Skeletal muscle tissue (tissue), 4 donors: ENCODE measurements around the gene DTNB. TPM values are rescaled to one million over a fixed set of nuclear protein-coding genes. Genes with fewer than 3 reads are reported as not detected.
"Not testable (repeated sequence)": the region's sequence is repeated elsewhere in the genome, so short reads cannot be mapped to it uniquely, and the experiment has no call there.

Source experiments
- H3K27ac ChIP-seq: one replicate; pipeline ENCODE4 v1.7.0; 2013; ENCODE audit warnings: mild to moderate bottlenecking, low read depth, low read length, inconsistent platforms
- H3K27me3 ChIP-seq, 3 donors: one replicate each; pipeline ENCODE4 v1.7.0; 2013; ENCODE audit warnings: low read length in 3 of 3; ENCODE audit not compliant: control insufficient read depth in 3 of 3, insufficient read depth in 3 of 3
- H3K36me3 ChIP-seq, 3 donors: one replicate each; pipeline ENCODE4 v1.7.0; 2013; ENCODE audit warnings: low read length in 3 of 3; ENCODE audit not compliant: control insufficient read depth in 3 of 3, insufficient read depth in 3 of 3
- H3K4me1 ChIP-seq, 3 donors: one replicate each; pipeline ENCODE4 v1.7.0; 2013; ENCODE audit warnings: low read length in 3 of 3, mild to moderate bottlenecking in 3 of 3; ENCODE audit not compliant: control insufficient read depth in 3 of 3, insufficient read depth in 3 of 3
- H3K4me3 ChIP-seq, 3 donors: one replicate each; pipeline ENCODE4 v1.7.0; 2013; ENCODE audit warnings: low read length in 3 of 3
- H3K9ac ChIP-seq, 3 donors: one replicate each; pipeline ENCODE4 v1.7.0; 2013; ENCODE audit warnings: low read length in 3 of 3, mild to moderate bottlenecking in 3 of 3, moderate library complexity in 2 of 3, low read depth in 1 of 3
- H3K9me3 ChIP-seq, 3 donors: one replicate each; pipeline ENCODE4 v1.7.0; 2013; ENCODE audit warnings: low read length in 3 of 3; ENCODE audit not compliant: control insufficient read depth in 3 of 3
- total RNA-seq: library from RNA; depleted of rRNA; stranded (reverse); fragments of >200 nt; gene quantifications from one replicate; pipeline ENCODE4 v1.2.3, GENCODE V29; 2014
- donor health status: Osteomylitis.

The DTNB gene
- total RNA-seq, 1 donor from 2014 or later, result 3.1 TPM

- Histone ChIP-seq H3K36me3 (no peaks in the 10 kb centered on the region), H3K9me3 (no peaks in the 10 kb centered on the region), H3K27me3 (no peaks in the 10 kb centered on the region), H3K27ac (no peak overlapping the region), H3K9ac (no peak overlapping the region), H3K4me1 (no peaks in the 10 kb centered on the region), H3K4me3 (no peak overlapping the region)
Observed at GRCh38 chr2:25615920-25616319, 57.5 kb downstream of the DTNB start.

- no peak overlapping the region for H3K4me3 ChIP-seq
- no peaks in the 10 kb centered on the region for H3K36me3 ChIP-seq
- H3K9ac ChIP-seq, result no peak overlapping the region
- no peaks in the 10 kb centered on the region for H3K4me1 ChIP-seq
- no peaks in the 10 kb centered on the region for H3K9me3 ChIP-seq
- H3K27me3 ChIP-seq, result no peaks in the 10 kb centered on the region
- H3K27ac ChIP-seq, result no peak overlapping the region
Observed at GRCh38 chr2:25615386-25615785, 58.0 kb downstream of the DTNB start.

DNA sequence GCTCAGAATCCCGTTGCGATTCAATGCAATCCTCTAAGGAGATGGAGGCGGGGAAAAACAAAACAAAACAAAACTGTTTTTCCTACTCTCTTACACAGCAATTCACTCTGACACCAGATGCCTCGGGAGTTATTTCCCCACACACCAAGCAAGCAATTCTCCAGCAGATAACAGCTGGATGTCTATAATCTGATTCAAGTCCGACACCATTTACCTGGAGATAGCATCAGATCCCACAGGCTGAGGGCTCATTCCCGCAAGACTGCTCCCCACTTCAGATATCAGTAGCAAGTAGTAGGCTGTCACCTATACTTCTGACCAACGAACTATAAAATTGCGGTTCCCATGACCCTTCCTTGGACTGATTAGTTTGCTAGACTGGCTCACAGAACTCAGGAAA, 58.7 kb downstream of the DTNB start:
- no peaks in the 10 kb centered on the region for H3K27me3 ChIP-seq
- no peak overlapping the region for H3K4me3 ChIP-seq
- H3K36me3 ChIP-seq, result no peaks in the 10 kb centered on the region
- H3K4me1 ChIP-seq, result no peaks in the 10 kb centered on the region
- H3K27ac ChIP-seq, result no peak overlapping the region
- H3K9me3 ChIP-seq, result no peaks in the 10 kb centered on the region
- no peak overlapping the region for H3K9ac ChIP-seq

- Histone ChIP-seq H3K36me3 (no peaks in the 10 kb centered on the region), H3K9me3 (no peaks in the 10 kb centered on the region), H3K27ac (no peak overlapping the region), H3K4me1 (no peaks in the 10 kb centered on the region), H3K27me3 (no peaks in the 10 kb centered on the region), H3K4me3 (no peak overlapping the region), H3K9ac (no peak overlapping the region)
Observed at GRCh38 chr2:25608718-25609117, 64.7 kb downstream of the DTNB start.

GRCh38 chr2:25606892-25607291, 66.5 kb downstream of the DTNB start:
- Histone ChIP-seq H3K9ac (no peak overlapping the region), H3K4me1 (no peaks in the 10 kb centered on the region), H3K36me3 (no peaks in the 10 kb centered on the region), H3K27ac (no peak overlapping the region), H3K4me3 (no peak overlapping the region), H3K27me3 (no peaks in the 10 kb centered on the region), H3K9me3 (no peaks in the 10 kb centered on the region)

- Histone ChIP-seq H3K9ac (no peak overlapping the region), H3K36me3 (no peaks in the 10 kb centered on the region), H3K4me1 (no peaks in the 10 kb centered on the region), H3K27ac (no peak overlapping the region), H3K9me3 (no peaks in the 10 kb centered on the region), H3K27me3 (no peaks in the 10 kb centered on the region), H3K4me3 (no peak overlapping the region)
Observed at GRCh38 chr2:25602333-25602723, 71.0 kb downstream of the DTNB start.

DNA sequence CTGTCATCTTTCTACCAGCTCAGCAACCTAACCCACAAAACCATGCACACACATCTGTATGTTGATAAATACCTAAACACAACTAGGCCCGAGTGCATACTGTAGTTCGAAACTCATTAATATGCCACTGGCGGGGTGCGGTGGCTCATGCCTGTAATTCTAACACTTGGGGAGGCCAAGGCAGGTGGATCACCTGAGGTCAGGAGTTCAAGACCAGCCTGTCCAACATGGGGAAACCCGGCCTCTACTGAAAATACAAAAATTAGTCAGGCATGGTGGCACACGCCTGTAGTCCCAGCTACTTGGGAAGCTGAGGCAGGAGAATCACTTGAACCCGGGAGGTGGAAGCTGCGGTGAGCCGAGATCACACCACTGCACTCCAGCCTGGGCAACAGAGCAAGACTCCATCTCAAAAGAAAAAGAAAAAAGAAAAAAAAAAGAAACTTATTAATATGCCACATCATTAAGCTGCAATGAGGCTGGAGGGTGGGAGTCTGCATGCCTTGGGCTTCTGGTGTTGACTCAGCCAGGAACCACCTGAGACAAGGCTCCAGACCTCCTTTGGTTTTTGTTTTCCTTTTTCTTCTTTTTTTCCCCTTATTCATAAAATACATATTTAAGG, 71.6 kb downstream of the DTNB start:
- not testable (repeated sequence) for H3K36me3 ChIP-seq, H3K27ac ChIP-seq, H3K4me1 ChIP-seq, H3K9me3 ChIP-seq, H3K27me3 ChIP-seq, H3K9ac ChIP-seq, H3K4me3 ChIP-seq

DNA sequence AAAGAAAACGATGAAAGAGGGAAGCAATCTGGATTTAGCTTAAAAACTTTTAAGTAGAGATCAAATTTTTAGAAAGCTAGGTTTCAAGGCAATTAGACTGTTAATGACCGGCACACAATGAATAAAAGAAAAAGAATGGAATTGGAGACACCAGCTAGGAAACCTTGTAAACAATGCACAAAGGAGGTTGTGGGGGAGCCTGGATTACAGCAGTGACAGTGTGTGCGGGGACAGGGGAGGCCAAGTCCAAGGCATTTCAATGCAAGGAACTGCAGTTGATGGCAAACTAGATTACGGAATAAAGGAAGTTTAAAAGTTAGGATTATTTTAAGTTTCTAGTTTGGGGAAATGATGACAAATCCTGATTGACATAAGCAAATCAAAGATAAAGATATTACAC, 74.5 kb downstream of the DTNB start:
- Histone ChIP-seq H3K4me1 (no peaks in the 10 kb centered on the region), H3K27me3 (no peaks in the 10 kb centered on the region), H3K9me3 (no peaks in the 10 kb centered on the region), H3K9ac (no peak overlapping the region), H3K36me3 (no peaks in the 10 kb centered on the region), H3K4me3 (no peak overlapping the region), H3K27ac (no peak overlapping the region)

DNA sequence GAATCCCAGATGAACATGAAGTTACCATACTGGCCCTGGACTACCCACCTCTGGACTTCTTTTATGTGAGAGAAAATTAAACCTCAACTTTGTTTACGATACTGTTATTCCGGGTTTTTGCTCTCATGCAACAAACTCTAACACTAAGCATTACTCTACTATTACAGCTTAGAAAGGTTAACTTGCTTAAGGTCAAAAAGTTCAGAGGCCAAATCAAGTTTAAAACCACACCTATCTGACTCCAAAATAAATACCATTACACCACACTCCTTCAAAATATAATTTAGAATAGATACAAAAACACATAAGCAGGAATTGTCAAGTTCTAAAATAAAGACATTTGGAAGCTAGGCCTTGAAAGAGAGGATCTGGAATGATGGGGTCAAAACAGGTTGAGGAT, 75.0 kb downstream of the DTNB start:
- H3K9me3 ChIP-seq, result no peaks in the 10 kb centered on the region
- no peaks in the 10 kb centered on the region for H3K36me3 ChIP-seq
- H3K9ac ChIP-seq, result no peak overlapping the region
- H3K4me1 ChIP-seq, result no peaks in the 10 kb centered on the region
- no peak overlapping the region for H3K27ac ChIP-seq
- H3K4me3 ChIP-seq, result no peak overlapping the region
- H3K27me3 ChIP-seq, result no peaks in the 10 kb centered on the region

- Histone ChIP-seq H3K9me3 (no peaks in the 10 kb centered on the region), H3K4me3 (no peak overlapping the region), H3K27ac (no peak overlapping the region), H3K36me3 (no peaks in the 10 kb centered on the region), H3K27me3 (no peaks in the 10 kb centered on the region), H3K4me1 (no peaks in the 10 kb centered on the region), H3K9ac (no peak overlapping the region)
Observed at GRCh38 chr2:25597881-25598280, 75.5 kb downstream of the DTNB start.
